GM12865 (cell line): Measurements from ENCODE around the gene SNX5.
A peak's percentile ranks its signal among the peaks of the same experiment; 100 is the strongest.

Source experiments
- DNase-seq: peaks from one replicate; pipeline ENCODE4 v3.0.0; 2010; ENCODE audit warnings: low read depth
- H3K4me3 ChIP-seq: 2 replicates; pipeline ENCODE4 v1.5.1; 2011; ENCODE audit warnings: mild to moderate bottlenecking, low read depth, low read length, control low read depth
- CTCF ChIP-seq: IDR thresholded peaks from 2 replicates; pipeline ENCODE4 v1.5.1; 2011; ENCODE audit warnings: low read length, control low read depth, low read depth, inconsistent platforms; ENCODE audit not compliant: insufficient read depth; ENCODE audit errors: missing control alignments

The SNX5 gene

DNA sequence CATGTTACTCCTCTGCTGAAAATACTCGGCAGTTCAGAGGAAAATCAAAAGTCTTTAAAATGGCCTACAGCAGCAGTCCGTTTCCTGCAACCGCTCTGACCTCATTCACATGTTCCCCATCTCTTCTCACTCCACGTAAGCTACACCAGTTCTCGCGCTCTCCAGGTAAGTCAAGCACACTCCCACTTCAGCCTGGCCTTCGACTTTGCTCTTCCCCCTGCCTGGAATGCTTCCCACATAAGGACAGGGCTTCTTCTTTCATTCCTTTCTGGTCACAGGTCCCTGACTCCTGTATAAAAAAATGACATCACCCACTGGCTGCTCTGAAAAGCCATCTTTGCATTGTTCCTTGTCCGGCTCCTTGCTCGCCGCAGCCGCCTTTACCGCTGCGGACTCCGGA, 42.9 kb upstream of the SNX5 start:
- TF ChIP-seq CTCF, result no peak
- DNase-seq, result no peak
- H3K4me3 ChIP-seq, result no peak overlapping the region

- TF ChIP-seq CTCF, result no peak
- no peak overlapping the region for H3K4me3 ChIP-seq
- no peak for DNase-seq
These were observed 40.5 kb upstream of the SNX5 start for GRCh38 chr20:18009116-18009515.

- H3K4me3 ChIP-seq, result no peak overlapping the region
- no peak for TF ChIP-seq CTCF
- DNase-seq, result no peak
These were observed 39.1 kb upstream of the SNX5 start for GRCh38 chr20:18007534-18008292.

- DNase-seq, result no peak
- H3K4me3 ChIP-seq, result no peak overlapping the region
These were observed 38.1 kb upstream of the SNX5 start for GRCh38 chr20:18006684-18007083.

DNA sequence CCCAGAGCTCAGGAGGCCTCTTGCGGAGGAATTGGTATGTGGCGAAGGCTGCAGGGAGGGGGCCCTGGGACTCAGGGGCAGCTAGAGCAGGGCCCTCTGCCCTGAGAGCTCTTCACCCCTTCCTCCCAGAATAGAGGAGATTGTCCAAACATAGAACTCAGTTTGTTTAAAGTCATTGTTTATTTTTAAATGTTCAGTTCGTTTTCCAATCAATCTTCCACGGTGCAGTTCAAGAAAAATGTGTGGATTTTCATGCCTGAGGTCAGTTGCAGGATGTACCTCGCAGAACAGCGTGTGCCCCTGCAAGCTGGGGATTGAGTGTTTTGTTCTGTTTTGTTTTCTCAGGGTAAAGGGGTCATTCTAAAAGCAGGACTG, 37.4 kb upstream of the SNX5 start:
- TF ChIP-seq CTCF, result no peak
- H3K4me3 ChIP-seq, result no peak overlapping the region
- DNase-seq, result no peak

More at GRCh38 chr20:18006684-18007083, 38.1 kb upstream of the SNX5 start:
- TF ChIP-seq CTCF, result no peak

- TF ChIP-seq CTCF, result no peak
- no peak overlapping the region for H3K4me3 ChIP-seq
- DNase-seq, result peak; percentile 84
These were observed 36.8 kb upstream of the SNX5 start for GRCh38 chr20:18005170-18005989.
